Endothelial cell (in vitro differentiated cells): ENCODE data around the gene POLR2E. TPM values are rescaled to one million over a fixed set of nuclear protein-coding genes. Genes with fewer than 3 reads are reported as not detected.
A peak's percentile ranks its signal among the peaks of the same experiment; 100 is the strongest.

Experiments
- DNase-seq: peaks from one replicate; pipeline ENCODE4 v3.0.0; 2021; ENCODE audit warnings: low spot score
- H3K27ac Mint-ChIP-seq: one replicate; pipeline ENCODE4 v1.8.0; 2021; ENCODE audit warnings: mixed read lengths, inconsistent platforms; ENCODE audit not compliant: unreplicated experiment
- H3K27me3 Mint-ChIP-seq: one replicate; pipeline ENCODE4 v1.8.0; 2021; ENCODE audit warnings: mild to moderate bottlenecking, moderate library complexity, mixed read lengths, inconsistent platforms; ENCODE audit not compliant: unreplicated experiment
- H3K36me3 Mint-ChIP-seq: one replicate; pipeline ENCODE4 v1.8.0; 2021; ENCODE audit warnings: mild to moderate bottlenecking, low read depth, mixed read lengths, inconsistent platforms; ENCODE audit not compliant: unreplicated experiment
- H3K4me1 Mint-ChIP-seq: one replicate; pipeline ENCODE4 v1.8.0; 2021; ENCODE audit warnings: mild to moderate bottlenecking, mixed read lengths, inconsistent platforms; ENCODE audit not compliant: unreplicated experiment
- H3K4me3 Mint-ChIP-seq: one replicate; pipeline ENCODE4 v1.8.0; 2021; ENCODE audit warnings: mild to moderate bottlenecking, mixed read lengths, inconsistent platforms; ENCODE audit not compliant: unreplicated experiment
- H3K9me3 Mint-ChIP-seq: one replicate; pipeline ENCODE4 v1.8.0; 2021; ENCODE audit warnings: mixed read lengths, inconsistent platforms; ENCODE audit not compliant: unreplicated experiment
- total RNA-seq: library from RNA; stranded (reverse); fragmentation: NEBNext Ultra II Directional; extraction: Animal tissue kit (Norgen Biotek cat#: 25700); gene quantifications from one replicate; pipeline ENCODE4 v1.2.1, GENCODE V29; 2021; ENCODE audit not compliant: unreplicated experiment
- TF ChIP-seq, protein P1 (sequence below): fragments of 200-600 bp; sonication (generic); IDR thresholded peaks from one replicate; pipeline ENCODE4 v1.5.0; 2021; ENCODE audit warnings: antibody characterized with exemption; ENCODE audit not compliant: unreplicated experiment

POLR2E gene
- total RNA-seq, 1 donor from 2014 or later: 166 TPM

DNA sequence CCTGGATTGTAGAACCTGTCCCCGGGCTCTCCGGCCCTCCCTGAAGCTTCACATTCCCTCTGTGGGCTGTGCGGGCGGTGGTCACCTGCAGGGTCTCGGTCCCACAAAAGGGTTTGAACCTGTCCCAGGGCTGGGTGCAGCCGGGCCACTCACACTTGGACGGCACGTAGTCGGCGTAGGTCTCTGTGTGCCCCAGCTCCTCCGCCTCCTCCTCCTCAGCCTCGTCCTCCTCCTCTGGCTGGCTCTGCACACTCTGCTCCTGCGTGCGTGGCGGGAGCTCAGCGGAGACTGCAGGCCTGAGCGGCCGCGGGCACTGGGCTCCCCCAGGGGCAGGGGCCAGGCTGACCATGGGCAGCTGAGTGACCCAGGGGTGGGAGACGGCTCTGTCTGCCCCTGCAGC, 28.2 kb upstream of the POLR2E start:
- Mint-ChIP-seq H3K36me3 (peaks cover 15% of the 10 kb centered on the region), H3K4me3 (no peak overlapping the region), H3K27ac (no peak overlapping the region), H3K4me1 (no peaks in the 10 kb centered on the region), H3K27me3 (peaks cover 13% of the 10 kb centered on the region), H3K9me3 (no peaks in the 10 kb centered on the region)
- TF ChIP-seq, protein P1, sequence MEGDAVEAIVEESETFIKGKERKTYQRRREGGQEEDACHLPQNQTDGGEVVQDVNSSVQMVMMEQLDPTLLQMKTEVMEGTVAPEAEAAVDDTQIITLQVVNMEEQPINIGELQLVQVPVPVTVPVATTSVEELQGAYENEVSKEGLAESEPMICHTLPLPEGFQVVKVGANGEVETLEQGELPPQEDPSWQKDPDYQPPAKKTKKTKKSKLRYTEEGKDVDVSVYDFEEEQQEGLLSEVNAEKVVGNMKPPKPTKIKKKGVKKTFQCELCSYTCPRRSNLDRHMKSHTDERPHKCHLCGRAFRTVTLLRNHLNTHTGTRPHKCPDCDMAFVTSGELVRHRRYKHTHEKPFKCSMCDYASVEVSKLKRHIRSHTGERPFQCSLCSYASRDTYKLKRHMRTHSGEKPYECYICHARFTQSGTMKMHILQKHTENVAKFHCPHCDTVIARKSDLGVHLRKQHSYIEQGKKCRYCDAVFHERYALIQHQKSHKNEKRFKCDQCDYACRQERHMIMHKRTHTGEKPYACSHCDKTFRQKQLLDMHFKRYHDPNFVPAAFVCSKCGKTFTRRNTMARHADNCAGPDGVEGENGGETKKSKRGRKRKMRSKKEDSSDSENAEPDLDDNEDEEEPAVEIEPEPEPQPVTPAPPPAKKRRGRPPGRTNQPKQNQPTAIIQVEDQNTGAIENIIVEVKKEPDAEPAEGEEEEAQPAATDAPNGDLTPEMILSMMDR: no peak
- DNase-seq: no peak

DNA sequence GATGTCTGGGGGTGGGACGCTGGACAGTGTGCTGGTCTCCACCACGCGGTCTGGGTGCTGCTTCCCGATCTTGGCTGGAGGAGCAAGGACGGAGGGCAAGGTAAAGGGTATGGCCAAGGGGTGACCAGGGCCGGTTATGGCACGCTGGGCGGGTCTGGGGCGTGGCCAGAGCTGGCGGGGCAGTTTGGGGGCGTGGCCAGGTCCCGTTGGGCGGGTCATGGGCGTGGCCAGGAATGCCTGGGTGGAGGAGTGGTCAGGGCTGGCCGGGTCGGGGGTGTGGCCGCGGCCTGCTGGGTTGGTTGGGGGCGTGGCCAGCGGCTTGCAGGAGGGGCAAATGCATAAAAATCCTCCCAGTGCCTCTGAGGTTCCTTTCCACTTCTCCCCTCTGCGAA, 27.8 kb upstream of the POLR2E start:
- H3K4me3 Mint-ChIP-seq: peak overlapping the region; percentile 62
- H3K27me3 Mint-ChIP-seq: peaks cover 13% of the 10 kb centered on the region
- H3K36me3 Mint-ChIP-seq: peaks cover 17% of the 10 kb centered on the region
- peak; percentile 77 for DNase-seq
- no peak overlapping the region for H3K27ac Mint-ChIP-seq
- no peaks in the 10 kb centered on the region for H3K9me3 Mint-ChIP-seq
- no peaks in the 10 kb centered on the region for H3K4me1 Mint-ChIP-seq
- TF ChIP-seq, protein P1: no peak

DNA sequence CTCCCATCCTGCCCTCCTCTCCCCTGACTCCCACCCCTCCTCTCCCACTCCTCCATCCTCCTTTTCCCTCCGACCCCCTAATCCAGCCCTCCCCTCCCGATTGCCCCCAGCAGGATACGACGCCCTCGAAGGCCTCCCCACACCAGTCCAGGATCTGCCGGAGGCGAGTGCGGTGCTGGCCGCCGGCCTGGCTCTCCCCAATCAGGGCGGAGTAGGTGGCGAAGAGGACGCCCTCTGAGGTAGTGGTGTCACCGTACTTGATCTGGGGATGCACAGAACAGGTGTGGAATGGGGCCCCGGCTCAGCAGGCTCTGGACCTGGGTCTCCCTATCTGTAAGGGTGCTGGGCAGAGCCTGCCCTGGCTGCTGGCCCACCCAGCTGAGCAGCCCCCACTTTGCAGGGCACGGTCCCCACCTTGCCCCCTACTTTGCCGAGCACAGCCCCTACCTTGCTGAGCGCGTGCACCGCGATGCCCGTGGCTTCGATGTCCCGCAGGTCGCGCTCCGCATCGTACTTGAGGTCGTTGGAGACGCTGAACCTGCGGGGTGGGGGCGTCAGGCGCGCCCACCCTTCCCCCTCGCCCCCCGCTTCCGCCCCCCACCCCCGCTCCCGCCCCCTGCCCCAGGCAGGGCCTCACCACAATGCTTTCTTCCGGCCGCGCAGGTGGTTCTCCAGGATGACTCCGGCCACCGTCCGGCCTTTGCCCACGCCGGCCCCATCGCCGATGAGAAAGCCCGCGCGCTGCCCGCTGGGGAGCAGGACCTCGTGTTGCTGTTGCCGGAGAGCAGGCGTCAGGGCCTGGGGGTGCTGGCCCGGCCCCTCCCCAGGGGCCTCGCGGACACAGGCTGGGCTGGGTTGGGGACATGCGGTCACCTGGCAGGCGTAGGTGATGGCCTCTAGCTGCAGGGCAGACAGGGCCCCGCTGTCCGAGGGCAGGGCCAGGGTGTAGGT, 27.1 kb upstream of the POLR2E start:
- DNase-seq: no peak
- Mint-ChIP-seq H3K4me1 (no peaks in the 10 kb centered on the region), H3K27me3 (peaks cover 13% of the 10 kb centered on the region), H3K4me3 (peak overlapping the region; percentile 62), H3K27ac (no peak overlapping the region), H3K36me3 (peaks cover 17% of the 10 kb centered on the region), H3K9me3 (no peaks in the 10 kb centered on the region)
- TF ChIP-seq, protein P1: no peak

DNA sequence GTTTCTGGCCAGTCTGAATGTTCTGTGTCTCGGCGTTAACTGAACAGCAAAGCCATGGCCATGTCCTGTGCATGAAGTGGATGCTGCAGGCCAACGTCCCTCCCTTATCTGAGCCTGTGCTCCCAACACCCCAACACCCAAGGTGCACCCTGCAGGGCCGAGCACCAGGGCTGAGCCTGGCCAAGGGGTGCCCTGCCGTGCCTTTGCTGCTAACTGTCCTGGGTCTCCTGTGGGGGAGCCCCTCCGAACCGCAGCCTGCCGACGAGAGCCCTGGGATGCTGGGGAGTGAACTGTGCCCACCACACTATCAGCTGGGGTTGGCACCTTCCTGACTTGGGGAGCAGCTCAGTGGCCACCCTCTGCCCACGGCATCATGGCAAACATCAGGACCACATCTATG, 26.2 kb upstream of the POLR2E start:
- TF ChIP-seq, protein P1: no peak
- H3K36me3 Mint-ChIP-seq: peaks cover 17% of the 10 kb centered on the region
- H3K4me1 Mint-ChIP-seq: no peaks in the 10 kb centered on the region
- DNase-seq: no peak
- peaks cover 13% of the 10 kb centered on the region for H3K27me3 Mint-ChIP-seq
- no peak overlapping the region for H3K27ac Mint-ChIP-seq
- peak overlapping the region; percentile 73 for H3K4me3 Mint-ChIP-seq
- no peaks in the 10 kb centered on the region for H3K9me3 Mint-ChIP-seq
